Occipital lobe (tissue), 2 donors: ENCODE data around the gene FFAR3. TPM values are rescaled to one million over a fixed set of nuclear protein-coding genes. Genes with fewer than 3 reads are reported as not detected.
"Not testable (repeated sequence)": the region's sequence is repeated elsewhere in the genome, so short reads cannot be mapped to it uniquely, and the experiment has no call there.

ENCODE experiments used
- DNase-seq: peaks from one replicate; lab custom pipeline; 2025; lab: John Stamatoyannopoulos, UW
- total RNA-seq: library from RNA; depleted of rRNA; stranded (reverse); fragments of >200 nt; gene quantifications from one replicate; pipeline ENCODE4 v1.2.3, GENCODE V29; 2014

The FFAR3 gene
- total RNA-seq, 1 donor from 2014 or later, result not detected

DNA sequence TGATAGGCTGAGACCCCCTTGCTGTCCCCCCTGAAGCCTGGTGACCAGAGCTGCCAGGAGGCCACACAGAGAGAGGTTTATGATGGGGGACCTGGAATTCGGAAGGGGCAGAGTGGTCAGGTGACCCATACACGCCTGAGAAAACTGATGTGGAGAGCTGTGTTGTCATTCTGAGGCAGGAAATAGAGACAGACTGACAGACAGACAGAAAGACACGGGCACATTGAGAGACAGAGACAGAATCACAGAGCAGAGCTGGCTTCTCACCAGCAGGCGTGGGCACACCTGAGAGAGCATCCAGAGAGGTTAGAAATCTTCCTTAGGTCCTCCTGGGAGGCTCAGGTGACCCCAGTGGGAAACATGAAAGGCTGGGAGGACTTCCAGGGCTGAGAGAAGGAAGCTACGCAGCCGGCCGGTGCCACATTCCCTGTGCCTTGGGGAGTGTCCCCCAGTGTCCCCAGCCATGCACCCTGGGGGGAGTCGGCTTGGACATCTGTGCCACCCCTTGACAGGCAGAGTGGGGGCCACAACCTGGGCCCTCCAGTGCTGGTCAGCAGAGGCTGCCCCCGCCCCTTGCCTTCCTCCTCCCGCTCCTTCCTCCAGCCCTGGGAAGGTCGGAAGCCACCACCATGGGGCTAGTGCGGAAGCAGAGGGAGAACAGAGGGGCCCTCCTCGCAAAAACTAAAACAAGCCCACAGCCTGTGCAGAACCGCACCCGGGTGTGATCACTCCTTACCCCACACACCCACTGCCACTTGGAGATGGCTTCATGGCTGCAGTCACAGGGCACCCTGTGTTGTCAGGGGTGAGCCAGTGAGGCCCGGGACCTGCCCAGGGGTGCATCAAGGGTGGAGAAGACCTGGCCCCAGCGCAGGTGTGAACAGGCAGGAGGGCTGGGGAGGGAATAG lies 8.4 kb upstream of the FFAR3 start:
- no peak for DNase-seq

DNA sequence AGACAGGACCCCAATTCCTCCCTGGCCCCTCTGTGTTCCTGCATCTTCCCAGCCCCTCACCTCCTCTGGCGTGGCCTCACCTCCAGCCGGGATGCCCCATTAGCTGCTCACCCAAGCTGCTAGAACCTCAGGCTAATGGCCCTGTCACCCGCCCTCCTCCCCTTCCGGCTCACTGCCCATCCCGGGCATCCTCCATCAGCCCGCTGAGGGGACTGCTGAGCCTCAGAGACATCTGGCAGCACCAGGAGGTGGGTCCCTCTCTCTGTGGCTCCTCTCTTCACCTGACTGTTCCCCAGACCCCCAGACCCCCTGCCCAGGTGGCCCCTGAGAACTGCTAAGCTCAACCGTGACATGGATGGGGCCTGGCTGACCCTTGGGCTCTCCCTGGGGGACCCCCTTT lies 7.7 kb upstream of the FFAR3 start:
- no peak for DNase-seq

DNA sequence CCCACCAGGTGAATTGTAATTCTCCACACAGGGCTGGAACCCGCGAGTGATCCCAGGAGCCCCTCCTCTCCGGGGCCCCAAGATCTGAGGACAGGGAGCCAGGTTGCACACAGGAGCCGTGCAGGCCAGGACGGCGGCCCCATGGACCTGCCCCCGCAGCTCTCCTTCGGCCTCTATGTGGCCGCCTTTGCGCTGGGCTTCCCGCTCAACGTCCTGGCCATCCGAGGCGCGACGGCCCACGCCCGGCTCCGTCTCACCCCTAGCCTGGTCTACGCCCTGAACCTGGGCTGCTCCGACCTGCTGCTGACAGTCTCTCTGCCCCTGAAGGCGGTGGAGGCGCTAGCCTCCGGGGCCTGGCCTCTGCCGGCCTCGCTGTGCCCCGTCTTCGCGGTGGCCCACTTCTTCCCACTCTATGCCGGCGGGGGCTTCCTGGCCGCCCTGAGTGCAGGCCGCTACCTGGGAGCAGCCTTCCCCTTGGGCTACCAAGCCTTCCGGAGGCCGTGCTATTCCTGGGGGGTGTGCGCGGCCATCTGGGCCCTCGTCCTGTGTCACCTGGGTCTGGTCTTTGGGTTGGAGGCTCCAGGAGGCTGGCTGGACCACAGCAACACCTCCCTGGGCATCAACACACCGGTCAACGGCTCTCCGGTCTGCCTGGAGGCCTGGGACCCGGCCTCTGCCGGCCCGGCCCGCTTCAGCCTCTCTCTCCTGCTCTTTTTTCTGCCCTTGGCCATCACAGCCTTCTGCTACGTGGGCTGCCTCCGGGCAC lies 6.7 kb upstream of the FFAR3 start:
- DNase-seq, result no peak

DNA sequence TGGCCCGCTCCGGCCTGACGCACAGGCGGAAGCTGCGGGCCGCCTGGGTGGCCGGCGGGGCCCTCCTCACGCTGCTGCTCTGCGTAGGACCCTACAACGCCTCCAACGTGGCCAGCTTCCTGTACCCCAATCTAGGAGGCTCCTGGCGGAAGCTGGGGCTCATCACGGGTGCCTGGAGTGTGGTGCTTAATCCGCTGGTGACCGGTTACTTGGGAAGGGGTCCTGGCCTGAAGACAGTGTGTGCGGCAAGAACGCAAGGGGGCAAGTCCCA lies 6.1 kb upstream of the FFAR3 start:
- no peak for DNase-seq

DNA sequence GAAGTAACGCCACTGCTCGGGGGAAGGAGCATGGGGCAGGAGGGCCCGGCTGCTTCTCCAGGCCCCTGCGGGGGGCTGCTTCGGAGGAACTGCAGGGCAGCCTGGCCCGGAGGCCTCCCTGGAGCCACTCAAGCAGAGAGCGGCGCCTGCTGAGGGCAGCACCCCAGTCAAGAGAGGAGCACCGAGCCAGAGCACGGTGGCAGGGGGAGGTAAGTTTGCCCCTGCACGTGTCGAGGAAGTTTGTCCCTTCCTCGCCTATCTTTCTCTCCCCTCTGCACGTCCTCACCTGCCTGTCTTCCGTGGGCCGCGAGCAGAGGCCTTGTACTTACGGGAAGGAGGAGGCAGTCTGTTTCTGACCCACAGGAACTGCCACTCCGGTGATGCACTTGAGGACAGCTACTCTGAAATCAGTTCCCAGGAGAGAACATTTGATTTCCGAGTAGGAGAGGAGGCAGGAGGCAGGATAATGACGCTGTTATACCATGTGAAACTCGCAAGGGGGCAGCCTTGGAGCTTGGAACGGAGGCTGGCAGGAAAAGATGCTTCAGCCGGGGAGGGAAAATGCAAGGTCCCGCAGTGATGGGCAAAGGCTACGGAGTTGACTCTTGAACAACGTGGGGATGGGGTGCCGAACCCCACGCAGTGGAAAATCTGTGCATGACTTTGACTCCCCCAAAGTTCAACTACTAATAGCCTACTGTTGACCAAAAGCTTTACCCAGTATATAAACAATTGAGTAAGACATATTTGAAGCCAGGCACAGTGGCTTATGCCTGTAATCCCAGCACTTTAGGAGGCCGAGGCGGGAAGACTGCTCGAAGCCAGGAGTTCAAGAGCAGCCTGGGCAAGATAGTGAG lies 5.6 kb upstream of the FFAR3 start:
- peak; percentile 38 for DNase-seq

DNA sequence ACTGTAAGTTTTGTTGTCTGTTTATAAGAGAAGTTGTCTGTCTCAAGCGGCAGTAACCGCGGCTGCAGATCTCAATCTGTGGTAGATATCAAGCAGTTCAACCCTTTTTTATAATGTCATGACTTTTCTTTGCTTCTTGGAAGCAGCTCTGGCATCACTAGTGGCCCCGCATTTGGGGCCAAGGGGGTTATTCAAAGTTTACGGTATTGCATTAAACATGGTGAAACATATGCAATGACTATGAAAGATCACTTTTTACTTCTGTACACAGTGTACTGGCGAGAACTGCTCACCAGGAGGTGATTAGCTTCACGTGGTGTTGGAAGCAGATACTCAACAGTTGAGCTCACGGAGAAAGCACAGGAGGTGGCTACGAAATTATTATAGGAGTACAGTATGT lies 4.6 kb upstream of the FFAR3 start:
- no peak for DNase-seq

DNA sequence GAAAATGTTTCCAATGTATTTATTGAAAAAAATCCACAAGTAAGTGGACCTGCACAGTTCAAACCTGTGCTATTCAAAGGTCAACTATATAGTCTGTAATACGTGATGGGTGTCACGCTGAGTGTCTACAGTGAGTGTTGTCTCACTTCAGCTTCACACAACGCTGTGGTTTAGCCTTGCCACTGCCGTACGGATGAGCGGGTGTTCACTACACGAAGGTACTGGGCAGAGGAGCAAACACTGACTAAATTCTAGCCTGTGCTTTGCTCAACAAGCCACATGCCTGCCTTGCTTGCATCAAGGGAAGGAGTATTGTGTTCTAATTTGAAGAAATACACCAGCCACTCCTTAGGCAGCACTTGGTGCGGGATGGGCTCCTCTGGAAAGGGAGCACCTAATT lies 3.4 kb upstream of the FFAR3 start:
- DNase-seq, result no peak

DNA sequence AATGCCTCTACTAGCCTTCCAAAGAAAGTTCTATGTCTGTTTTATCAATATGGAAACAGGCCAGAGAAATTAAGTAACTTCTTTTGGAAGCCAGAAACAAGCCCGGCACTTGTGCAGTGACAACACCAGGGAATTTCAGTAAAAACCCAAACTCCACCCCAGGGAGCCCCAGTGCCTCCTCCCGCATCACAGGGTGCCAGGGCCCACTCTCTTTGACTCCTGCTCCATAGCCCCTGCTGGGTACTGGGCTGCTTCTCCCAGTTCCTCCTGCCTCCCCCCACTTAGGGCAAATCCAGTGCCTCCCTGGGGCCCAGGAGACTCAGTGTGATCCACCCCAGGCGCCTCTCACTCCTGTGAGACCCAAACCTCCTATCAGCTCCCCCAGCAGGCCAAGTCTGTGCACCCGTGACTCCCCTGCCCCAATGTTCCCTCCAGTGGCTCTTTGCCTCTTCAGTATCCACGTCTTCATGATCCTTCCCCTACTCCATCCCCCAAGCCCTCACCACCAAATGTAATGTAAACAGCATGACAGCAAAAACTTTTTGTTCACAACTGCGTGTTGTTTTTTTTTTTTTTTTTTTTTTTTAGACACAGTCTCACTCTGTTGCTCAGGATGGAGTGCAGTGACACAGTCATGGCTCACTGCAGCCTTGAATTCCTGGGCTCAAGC lies 2.3 kb upstream of the FFAR3 start:
- no peak for DNase-seq

DNA sequence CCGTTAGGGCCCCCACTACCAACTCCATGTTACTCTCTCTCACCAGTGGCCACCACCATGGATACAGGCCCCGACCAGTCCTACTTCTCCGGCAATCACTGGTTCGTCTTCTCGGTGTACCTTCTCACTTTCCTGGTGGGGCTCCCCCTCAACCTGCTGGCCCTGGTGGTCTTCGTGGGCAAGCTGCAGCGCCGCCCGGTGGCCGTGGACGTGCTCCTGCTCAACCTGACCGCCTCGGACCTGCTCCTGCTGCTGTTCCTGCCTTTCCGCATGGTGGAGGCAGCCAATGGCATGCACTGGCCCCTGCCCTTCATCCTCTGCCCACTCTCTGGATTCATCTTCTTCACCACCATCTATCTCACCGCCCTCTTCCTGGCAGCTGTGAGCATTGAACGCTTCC lies 574 bp downstream of the FFAR3 start:
- not testable (repeated sequence) for DNase-seq

DNA sequence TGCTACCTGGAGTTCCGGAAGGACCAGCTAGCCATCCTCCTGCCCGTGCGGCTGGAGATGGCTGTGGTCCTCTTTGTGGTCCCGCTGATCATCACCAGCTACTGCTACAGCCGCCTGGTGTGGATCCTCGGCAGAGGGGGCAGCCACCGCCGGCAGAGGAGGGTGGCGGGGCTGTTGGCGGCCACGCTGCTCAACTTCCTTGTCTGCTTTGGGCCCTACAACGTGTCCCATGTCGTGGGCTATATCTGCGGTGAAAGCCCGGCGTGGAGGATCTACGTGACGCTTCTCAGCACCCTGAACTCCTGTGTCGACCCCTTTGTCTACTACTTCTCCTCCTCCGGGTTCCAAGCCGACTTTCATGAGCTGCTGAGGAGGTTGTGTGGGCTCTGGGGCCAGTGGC lies 1.1 kb downstream of the FFAR3 start:
- not testable (repeated sequence) for DNase-seq

DNA sequence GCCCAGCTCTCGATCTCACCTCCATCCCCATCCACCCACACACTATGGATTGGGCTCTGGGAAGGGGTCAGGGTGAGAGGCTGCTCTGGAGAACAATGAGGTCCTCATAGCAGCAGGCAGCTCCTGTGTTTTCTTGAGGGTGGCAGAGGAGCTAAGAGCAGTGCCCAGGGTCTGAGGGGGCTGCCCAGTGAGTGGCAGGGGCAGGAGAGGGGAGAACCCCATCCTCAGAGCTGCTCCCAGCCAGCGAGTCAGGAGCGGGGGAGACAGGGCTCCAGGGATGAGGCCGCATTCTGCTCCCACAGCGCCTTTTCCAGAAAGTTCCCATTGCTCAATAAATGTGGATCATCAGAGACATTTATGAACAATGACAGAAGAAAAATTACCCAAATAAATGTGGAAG lies 1.8 kb downstream of the FFAR3 start:
- DNase-seq, result not testable (repeated sequence)

DNA sequence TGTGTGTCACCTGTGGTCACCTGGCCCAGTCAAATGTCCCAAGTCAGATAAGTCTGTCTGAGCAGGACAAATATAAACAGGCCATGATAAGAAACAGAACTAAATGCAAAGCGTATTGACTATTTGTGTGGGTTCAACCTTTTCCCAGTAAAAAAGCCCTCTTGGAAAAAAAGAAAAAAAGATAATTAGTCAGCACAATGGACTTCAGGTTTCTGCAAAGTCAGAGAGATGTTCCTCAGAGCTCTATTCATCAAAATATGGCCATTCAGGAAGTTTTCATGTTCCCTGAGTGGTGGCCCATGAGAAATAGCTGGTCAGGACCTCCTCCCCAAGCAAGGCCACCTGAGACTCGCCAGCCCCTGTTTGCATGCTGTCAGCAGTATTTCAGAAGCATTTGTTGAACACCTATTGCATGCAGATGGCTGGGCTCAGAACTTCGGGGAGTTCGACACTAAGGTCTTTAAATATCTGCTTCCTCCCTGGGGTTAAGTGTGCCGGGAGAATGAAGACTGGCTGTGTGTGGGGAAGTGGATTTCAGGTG lies 2.7 kb downstream of the FFAR3 start:
- DNase-seq, result no peak

DNA sequence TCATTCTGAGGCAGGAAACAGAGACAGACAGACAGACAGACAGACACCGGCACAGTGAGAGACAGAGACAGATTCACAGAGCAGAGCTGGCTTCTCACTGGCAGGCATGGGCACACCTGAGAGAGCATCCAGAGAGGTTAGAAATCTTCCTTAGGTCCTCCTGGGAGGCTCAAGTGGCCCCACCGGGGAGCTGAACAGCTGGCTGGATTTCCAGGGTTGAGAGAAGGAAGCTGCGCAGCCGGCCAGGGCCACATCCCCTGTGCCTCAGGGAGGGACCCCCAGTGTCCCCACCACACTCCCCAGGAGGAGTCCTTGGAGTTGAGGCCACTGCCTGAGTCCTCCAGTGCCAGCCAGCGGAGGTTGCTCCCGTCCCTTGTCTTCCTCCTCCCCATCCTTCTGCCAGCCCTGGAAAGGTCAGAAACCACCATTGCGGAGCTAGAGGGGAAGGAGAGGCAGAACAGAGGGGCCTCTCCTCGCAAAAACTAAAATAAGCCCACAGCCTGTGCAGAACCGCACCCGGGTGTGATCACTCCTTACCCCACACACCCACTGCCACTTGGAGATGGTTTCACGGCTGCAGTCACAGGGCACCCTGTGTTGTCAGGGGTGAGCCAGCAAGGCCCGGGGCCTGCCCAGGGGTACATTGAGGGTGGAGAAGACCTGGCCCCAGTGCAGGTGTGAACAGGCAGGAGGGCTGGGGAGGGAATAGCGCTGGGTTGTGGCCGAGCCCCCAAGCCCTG lies 4.2 kb downstream of the FFAR3 start:
- DNase-seq, result no peak

DNA sequence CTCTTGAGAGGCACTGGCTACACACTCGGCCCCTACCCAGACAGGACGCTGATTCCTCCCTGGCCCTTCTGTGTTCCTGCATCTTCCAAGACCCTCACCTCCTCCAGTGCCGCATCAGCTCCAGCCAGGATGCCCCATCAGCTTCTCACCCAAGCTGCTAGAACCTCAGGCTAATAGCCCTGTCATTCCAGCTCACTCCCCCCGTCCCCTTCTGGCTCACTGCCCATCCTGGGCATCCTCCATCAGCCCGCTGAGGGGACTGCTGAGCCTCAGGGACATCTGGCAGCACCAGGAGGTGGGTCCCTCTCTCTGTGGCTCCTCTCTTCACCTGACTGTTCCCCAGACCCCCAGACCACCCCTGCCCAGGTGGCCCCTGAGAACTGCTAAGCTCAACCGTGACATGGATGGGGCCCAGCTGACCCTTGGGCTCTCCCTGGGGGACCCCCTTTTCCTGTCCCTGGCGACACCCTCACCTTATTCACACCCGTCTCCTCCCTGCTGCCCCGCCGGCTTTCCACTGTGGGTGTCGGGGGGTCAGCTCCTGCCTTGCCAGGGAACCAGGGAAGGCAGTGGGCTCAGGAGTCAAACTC lies 4.8 kb downstream of the FFAR3 start:
- no peak for DNase-seq

DNA sequence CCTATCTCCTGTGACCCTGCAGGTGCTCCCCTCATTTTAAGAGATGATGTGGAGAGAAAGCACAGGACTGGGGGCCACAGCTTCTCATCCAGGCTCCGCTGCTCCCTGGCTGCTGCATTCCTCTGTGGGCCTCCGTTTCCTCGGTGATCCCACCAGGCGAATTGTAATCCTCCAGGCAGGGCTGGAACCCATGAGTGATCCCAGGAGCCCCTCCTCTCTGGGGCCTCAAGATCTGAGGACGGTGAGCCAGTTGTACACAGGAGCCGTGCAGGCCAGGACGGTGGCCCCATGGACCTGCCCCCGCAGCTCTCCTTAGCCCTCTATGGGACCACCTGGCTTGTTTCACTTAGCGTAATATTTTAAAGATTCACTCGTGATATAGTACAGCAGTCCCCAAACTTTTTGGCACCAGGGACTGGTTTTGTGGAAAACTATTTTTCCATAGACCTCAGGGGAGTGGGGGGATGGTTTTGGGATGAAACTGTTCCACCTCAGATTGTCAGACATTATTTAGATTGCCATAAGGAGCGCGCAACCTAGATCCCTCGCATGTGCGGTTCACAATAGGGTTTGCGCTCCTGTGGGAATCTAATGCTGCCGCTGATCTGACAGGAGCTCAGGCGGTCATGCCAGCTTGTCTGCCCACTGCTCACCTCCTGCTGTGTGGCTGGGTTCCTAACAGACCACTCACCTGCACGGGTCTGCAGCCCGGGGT lies 5.6 kb downstream of the FFAR3 start:
- DNase-seq, result no peak

DNA sequence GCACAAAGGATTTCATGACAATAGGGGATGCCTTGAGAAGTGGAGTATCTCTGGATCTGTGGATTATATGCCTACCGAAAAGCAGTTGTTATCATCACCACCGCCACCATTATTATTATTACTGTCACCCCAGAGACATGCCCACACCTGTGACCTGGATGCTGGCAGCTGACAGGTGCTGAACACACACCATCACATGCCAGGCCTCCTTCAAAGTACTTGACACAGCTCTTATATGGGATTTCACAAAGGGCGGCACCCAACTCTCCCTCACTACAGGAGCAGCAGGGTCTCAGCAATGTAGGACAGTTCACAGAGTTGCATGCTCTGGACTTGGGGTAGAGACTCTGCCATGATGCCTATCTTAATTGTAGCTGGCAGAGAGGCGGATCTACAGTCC lies 7.0 kb downstream of the FFAR3 start:
- DNase-seq, result no peak

DNA sequence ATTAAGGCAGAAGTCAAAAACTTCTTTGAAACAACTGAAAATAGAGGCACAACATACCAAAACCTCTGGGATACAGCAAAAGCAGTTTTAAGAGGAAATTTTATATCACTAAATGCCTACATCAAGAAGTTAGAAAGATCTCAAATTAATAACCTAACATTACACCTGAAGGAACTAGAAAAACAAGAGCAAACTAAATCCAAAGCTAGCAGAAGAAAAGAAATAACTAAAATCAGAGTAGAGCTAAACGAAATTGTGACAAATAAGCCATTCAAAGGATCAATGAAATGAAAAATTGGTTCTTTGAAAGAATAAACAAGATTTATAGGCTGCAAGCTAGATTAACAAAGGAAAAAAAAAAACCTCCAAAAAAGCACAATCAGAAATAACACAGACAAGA lies 10.1 kb downstream of the FFAR3 start:
- DNase-seq, result no peak

DNA sequence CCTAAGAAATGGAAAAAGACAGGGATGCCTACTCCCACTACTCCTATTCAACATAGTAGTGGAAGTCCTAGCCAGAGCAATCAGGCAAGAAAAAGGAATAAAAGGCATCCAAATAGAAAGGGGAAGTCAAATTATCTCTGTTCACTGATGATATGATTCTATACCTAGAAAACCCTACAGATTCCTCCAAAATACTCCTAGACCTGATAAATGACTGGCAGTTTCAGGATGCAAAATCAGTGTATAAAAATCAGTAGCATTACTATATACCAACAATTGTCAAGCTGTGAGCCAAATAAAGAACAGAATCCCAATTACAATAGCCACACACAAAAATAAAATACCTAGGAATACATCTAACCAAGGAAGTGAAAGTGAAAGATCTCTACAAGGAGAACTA lies 11.3 kb downstream of the FFAR3 start:
- DNase-seq, result no peak

DNA sequence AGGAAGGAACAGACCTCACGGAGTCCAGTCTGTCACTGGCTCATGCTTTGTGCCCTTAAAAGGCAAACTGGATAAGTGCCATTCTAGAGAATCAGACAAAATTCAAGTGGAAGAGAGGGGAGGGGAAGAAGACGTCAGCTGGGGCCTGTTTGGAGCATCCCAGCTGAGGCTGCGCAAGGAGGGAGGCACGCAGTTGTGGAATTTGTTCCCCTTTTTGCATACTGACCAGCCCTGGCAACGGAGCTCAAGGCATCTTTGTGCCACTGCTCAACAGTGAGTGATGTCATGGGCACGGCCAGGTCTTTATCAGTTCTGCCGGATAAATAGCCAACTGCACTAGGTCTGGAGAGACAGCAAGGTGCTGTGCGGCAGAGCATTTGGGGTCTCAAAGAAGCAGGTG lies 12.5 kb downstream of the FFAR3 start, which contains the start of gene GPR42:
Gene GPR42 (plus strand): TSS at position 347 of the 400 bp plus-strand sequence. CDS start 292 bp downstream, outside the sequence.
- DNase-seq, result no peak
